OCI-LY7 (cell line): ENCODE results near the gene PLEKHF1. TPM values are rescaled to one million over a fixed set of nuclear protein-coding genes. Genes with fewer than 3 reads are reported as not detected.

ENCODE experiments used
- BruUV-seq: library from RNA; stranded (reverse); fragments of 400-500 nt; replicated peaks from 2 replicates; lab custom pipeline; 2021; lab: Mats Ljungman, UMichigan
- CTCF ChIA-PET: fragments of 300-600 bp; sonication (Branson Sonifier 250); formaldehyde crosslinking; loops from one replicate; lab custom pipeline; 2022; ENCODE audit warnings: antibody characterized with exemption; ENCODE audit not compliant: unreplicated experiment; lab: Charles Lee
- POLR2A ChIA-PET: fragments of 300-600 bp; sonication (Branson Sonifier 250); formaldehyde crosslinking; loops from one replicate; lab custom pipeline; 2022; ENCODE audit warnings: antibody characterized with exemption; lab: Charles Lee
- DNase-seq: peaks from one replicate; pipeline ENCODE4 v3.0.0-alpha.2; 2015; ENCODE audit warnings: low spot score
- H2AFZ ChIP-seq: fragments of 200-600 bp; sonication (generic), shearing (Covaris generic); 2 replicates; pipeline ENCODE4 v1.6.1; 2014; ENCODE audit warnings: mild to moderate bottlenecking, antibody characterized with exemption, low read length, moderate library complexity
- H3K27ac ChIP-seq: fragments of 200-600 bp; sonication (generic); 2 replicates; pipeline ENCODE4 v1.5.1; 2014; ENCODE audit warnings: mixed run types, low read depth, mild to moderate bottlenecking, moderate library complexity, low read length, inconsistent platforms; ENCODE audit not compliant: poor library complexity, severe bottlenecking
- H3K36me3 ChIP-seq: fragments of 200-600 bp; sonication (generic); 2 replicates; pipeline ENCODE4 v1.6.1; 2014; ENCODE audit warnings: mild to moderate bottlenecking, antibody characterized with exemption, low read length, moderate library complexity, mixed read lengths; ENCODE audit not compliant: insufficient read depth
- H3K4me1 ChIP-seq: fragments of 200-600 bp; sonication (generic); 2 replicates; pipeline ENCODE4 v1.5.1; 2014; ENCODE audit warnings: mild to moderate bottlenecking, low read length; ENCODE audit not compliant: insufficient read depth, poor library complexity, severe bottlenecking
- H3K4me2 ChIP-seq: fragments of 200-600 bp; sonication (generic); 2 replicates; pipeline ENCODE4 v1.6.1; 2014; ENCODE audit warnings: mild to moderate bottlenecking, low read length
- H3K4me3 ChIP-seq: fragments of 200-600 bp; sonication (generic); 2 replicates; pipeline ENCODE4 v1.5.1; 2014; ENCODE audit warnings: mild to moderate bottlenecking, low read depth, low read length; ENCODE audit not compliant: poor library complexity, severe bottlenecking
- H3K79me2 ChIP-seq: fragments of 200-600 bp; sonication (generic); 2 replicates; pipeline ENCODE4 v1.6.1; 2016; ENCODE audit warnings: low read depth, mild to moderate bottlenecking, low read length, moderate library complexity, mixed read lengths; ENCODE audit not compliant: insufficient read depth
- H3K9me2 ChIP-seq: fragments of 200-600 bp; sonication (generic); 2 replicates; pipeline ENCODE4 v1.6.1; 2016; ENCODE audit warnings: mild to moderate bottlenecking, low read length, mixed read lengths; ENCODE audit not compliant: insufficient read depth
- H3K9me3 ChIP-seq: fragments of 200-600 bp; sonication (generic); 2 replicates; pipeline ENCODE4 v1.6.1; 2014; ENCODE audit warnings: mild to moderate bottlenecking, mixed run types, low read length, mixed read lengths
- H4K20me1 ChIP-seq: fragments of 200-600 bp; sonication (generic); 2 replicates; pipeline ENCODE4 v1.6.1; 2014; ENCODE audit warnings: mild to moderate bottlenecking, antibody characterized with exemption, low read length, moderate library complexity, mixed read lengths; ENCODE audit not compliant: insufficient read depth
- CTCF ChIP-seq: fragments of 200-600 bp; sonication (generic); conservative IDR thresholded peaks from 2 replicates; pipeline ENCODE4 v1.5.1; 2014; ENCODE audit warnings: mild to moderate bottlenecking, antibody characterized with exemption, low read length, moderate library complexity, mixed read lengths
- EZH2phosphoT487 ChIP-seq: fragments of 200-600 bp; sonication (generic); IDR thresholded peaks from 2 replicates; pipeline ENCODE4 v1.6.1; 2018; ENCODE audit warnings: low read depth, borderline replicate concordance, mild to moderate bottlenecking, mixed run types, antibody characterized with exemption, low read length, moderate library complexity, mixed read lengths
- intact Hi-C: fragments of 100-400 bp; cut with micrococcal nuclease; formaldehyde crosslinking; loops from one replicate; pipeline ENCODE4 v1.10.0; 2022; ENCODE audit not compliant: unreplicated experiment
- total RNA-seq, 2 experiments: library from RNA; depleted of rRNA in 1 of 2; stranded (reverse); fragments of >200 nt in 1 of 2; shearing (Covaris generic) in 1 of 2; gene quantifications; 2 replicates each; pipeline ENCODE4 v1.2.3, GENCODE V29; 2014 to 2022

The PLEKHF1 gene
- total RNA-seq, 2 experiments from 2014 or later = 5.0 to 7.0 TPM

GRCh38 chr19:29622166-29623070 lies 42.8 kb upstream of the PLEKHF1 start:
- Histone ChIP-seq H3K4me2 (no peak overlapping the region), H3K9me2 (no peaks in the 10 kb centered on the region), H3K79me2 (no peaks in the 10 kb centered on the region), H4K20me1 (no peaks in the 10 kb centered on the region), H2AFZ (no peak overlapping the region), H3K4me3 (no peak overlapping the region), H3K9me3 (no peaks in the 10 kb centered on the region), H3K27ac (no peak overlapping the region), H3K36me3 (no peaks in the 10 kb centered on the region), H3K4me1 (no peaks in the 10 kb centered on the region)
- CTCF ChIA-PET = no interaction called here
- no peak for TF ChIP-seq CTCF
- no peak for TF ChIP-seq EZH2phosphoT487
- no TSS peak for BruUV-seq
- intact Hi-C loops = no loop called here
- POLR2A ChIA-PET = interaction anchor here (0.6 to 0.8 kb wide), 2 partner anchors 17 to 64 kb away, joined by 3 read pairs; no protein-coding TSS in a partner anchor
- no peak for DNase-seq

- Histone ChIP-seq H3K4me2 (no peak overlapping the region), H3K36me3 (no peaks in the 10 kb centered on the region), H3K4me1 (no peaks in the 10 kb centered on the region), H3K79me2 (no peaks in the 10 kb centered on the region), H3K9me3 (no peaks in the 10 kb centered on the region), H3K27ac (no peak overlapping the region), H4K20me1 (no peaks in the 10 kb centered on the region), H3K4me3 (no peak overlapping the region), H2AFZ (no peak overlapping the region), H3K9me2 (no peaks in the 10 kb centered on the region)
- intact Hi-C loops = no loop called here
- no peak for TF ChIP-seq EZH2phosphoT487
- TF ChIP-seq CTCF = no peak
- ChIA-PET POLR2A (no interaction called here), CTCF (no interaction called here)
- no peak for DNase-seq
- BruUV-seq = no TSS peak
Measured at GRCh38 chr19:29623726-29624488, 41.4 kb upstream of the PLEKHF1 start.
